Spleen (tissue), 13 donors: Measurements from ENCODE around the gene RPL27. TPM values are rescaled to one million over a fixed set of nuclear protein-coding genes. Genes with fewer than 3 reads are reported as not detected.

Source experiments
- DNase-seq: peaks from one replicate; pipeline ENCODE4 v3.0.0-alpha.2; 2020
- H3K27ac ChIP-seq, 8 donors: fragments of 200-600 bp; sonication (generic) in 7 of 8; 1 replicate in 4 of 8; 2 replicates in 4 of 8; pipeline versions ENCODE4 v1.5.0 to v1.8.0; 2016 to 2021; ENCODE audit warnings: inconsistent platforms in 4 of 8, mild to moderate bottlenecking in 4 of 8, moderate library complexity in 1 of 8
- H3K27me3 ChIP-seq, 7 donors: fragments of 200-600 bp; sonication (generic) in 6 of 7; replicated peaks in 1 of 7; 1 replicate in 4 of 7; 2 replicates in 3 of 7; pipeline versions ENCODE4 v1.5.0 to v1.8.0; 2016 to 2021; ENCODE audit warnings: inconsistent platforms in 3 of 7, mild to moderate bottlenecking in 1 of 7
- H3K36me3 ChIP-seq, 6 donors: fragments of 200-600 bp; sonication (generic) in 5 of 6; 1 replicate in 4 of 6; 2 replicates in 2 of 6; pipeline versions ENCODE4 v1.5.0 to v1.8.0; 2016 to 2021; ENCODE audit warnings: inconsistent platforms in 2 of 6
- H3K4me1 ChIP-seq, 6 donors: fragments of 200-600 bp; sonication (generic) in 5 of 6; 1 replicate in 3 of 6; 2 replicates in 3 of 6; pipeline versions ENCODE4 v1.5.0 to v1.8.0; 2016 to 2021; ENCODE audit warnings: inconsistent platforms in 3 of 6
- H3K4me3 ChIP-seq, 8 donors: fragments of 200-600 bp; sonication (generic) in 7 of 8; 1 replicate in 4 of 8; 2 replicates in 4 of 8; pipeline versions ENCODE4 v1.5.0 to v1.8.0; 2016 to 2021; ENCODE audit warnings: inconsistent platforms in 4 of 8, mild to moderate bottlenecking in 4 of 8, moderate library complexity in 2 of 8
- H3K9me3 ChIP-seq, 8 donors: fragments of 200-600 bp; sonication (generic) in 7 of 8; 1 replicate in 4 of 8; 2 replicates in 4 of 8; pipeline versions ENCODE4 v1.5.0 to v1.8.0; 2016 to 2021; ENCODE audit warnings: inconsistent platforms in 4 of 8
- CTCF ChIP-seq, 11 experiments: fragments of 200-600 bp in 7 of 11; fragments of 450-650 bp in 4 of 11; sonication (generic) in 4 of 11; IDR thresholded peaks in 8 of 11; conservative IDR thresholded peaks in 3 of 11; 1 replicate in 7 of 11; 2 replicates in 4 of 11; pipeline versions ENCODE4 v1.4.0 to v1.8.0; 2016 to 2021; ENCODE audit warnings: antibody characterized with exemption in 11 of 11, inconsistent platforms in 4 of 11, mild to moderate bottlenecking in 1 of 11
- POLR2A ChIP-seq, 3 donors: fragments of 450-650 bp; IDR thresholded peaks; one replicate each; pipeline ENCODE4 v1.5.1; 2017; ENCODE audit warnings: antibody characterized with exemption in 3 of 3, mild to moderate bottlenecking in 1 of 3
- POLR2AphosphoS5 ChIP-seq, 3 donors: sonication (generic); formaldehyde crosslinking; IDR thresholded peaks; one replicate each; pipeline ENCODE4 v1.5.1; 2017; ENCODE audit warnings: antibody characterized with exemption in 3 of 3
- WGBS, 5 donors: extraction: QIAGEN DNeasy Blood & Tissue Kit in 3 of 5; methylation state at CpG; one replicate each; pipeline versions ENCODE4 v1.1.5 to v1.1.7; 2013 to 2018; 5-methylcytosine and 5-hydroxymethylcytosine counted together
- intact Hi-C: fragments of 100-400 bp; cut with DNase I; formaldehyde crosslinking; loops from one replicate; pipeline ENCODE4 v1.15.0; 2023; ENCODE audit warnings: low total_unique reads
- long read RNA-seq, 2 donors: transcript quantifications; one replicate each; lab custom pipeline, GENCODE V29; 2026
- polyA plus RNA-seq, 3 donors: library from polyadenylated mRNA; stranded (reverse); fragments of 200-250 nt; gene quantifications; one replicate each; pipeline ENCODE4 v1.2.1, GENCODE V29; 2013
- total RNA-seq, 7 donors: library from RNA; depleted of rRNA in 3 of 7; stranded (reverse); fragments of >200 nt in 3 of 7; fragmentation: NEBNext Ultra II Directional in 4 of 7; extraction: Animal tissue kit (Norgen Biotek cat#: 25700) in 4 of 7; gene quantifications; one replicate each; pipeline versions ENCODE4 v1.1.0 to v1.2.1, GENCODE V29; 2016 to 2021
- donor health status: healthy with polysubstance abuse.
- donor health status: DM: no; HTN: no; CAD: no; lungs with moderate emphysema.
- donor health status: DM: no; HTN: no; CAD: no.
- donor health status: Bipolar disorder and iron deficiency.
- donor health status: healthy.
- donor health status: DM: no; HTN: no; CAD: no.
- donor health status: DM: yes; HTN: yes; CAD: no.

RPL27 gene
- total RNA-seq = 1,000 to 10,000 TPM in 3 of 7 donors, 100 to 1,000 TPM in 4; 702 to 1,170 (median 925) TPM
- polyA plus RNA-seq = 1,000 to 10,000 TPM; 5,502 to 6,357 (median 5,985) TPM
- long read RNA-seq, donor 1, transcript RPL27-206 (4 exons, 730 nt) = minor isoform, 598 of 1,537 reads
- long read RNA-seq, donor 1, transcript RPL27-201 (5 exons, 505 nt) = major isoform, 764 of 1,537 reads
- long read RNA-seq, donor 1, transcript RPL27-208 (3 exons, 1,872 nt) = minor isoform, 76 of 1,537 reads
- long read RNA-seq, donor 1, partial matches to known transcripts = 91 of 1,537 reads
- long read RNA-seq, donor 1, other reads (novel, unspliced or antisense) = 0 of 1,537 reads
- long read RNA-seq, donor 2, transcript RPL27-206 (4 exons, 730 nt) = minor isoform, 556 of 1,320 reads
- long read RNA-seq, donor 2, transcript RPL27-201 (5 exons, 505 nt) = major isoform, 607 of 1,320 reads
- long read RNA-seq, donor 2, transcript RPL27-208 (3 exons, 1,872 nt) = minor isoform, 69 of 1,320 reads
- long read RNA-seq, donor 2, partial matches to known transcripts = 84 of 1,320 reads
- long read RNA-seq, donor 2, other reads (novel, unspliced or antisense) = 0 of 1,320 reads

DNA sequence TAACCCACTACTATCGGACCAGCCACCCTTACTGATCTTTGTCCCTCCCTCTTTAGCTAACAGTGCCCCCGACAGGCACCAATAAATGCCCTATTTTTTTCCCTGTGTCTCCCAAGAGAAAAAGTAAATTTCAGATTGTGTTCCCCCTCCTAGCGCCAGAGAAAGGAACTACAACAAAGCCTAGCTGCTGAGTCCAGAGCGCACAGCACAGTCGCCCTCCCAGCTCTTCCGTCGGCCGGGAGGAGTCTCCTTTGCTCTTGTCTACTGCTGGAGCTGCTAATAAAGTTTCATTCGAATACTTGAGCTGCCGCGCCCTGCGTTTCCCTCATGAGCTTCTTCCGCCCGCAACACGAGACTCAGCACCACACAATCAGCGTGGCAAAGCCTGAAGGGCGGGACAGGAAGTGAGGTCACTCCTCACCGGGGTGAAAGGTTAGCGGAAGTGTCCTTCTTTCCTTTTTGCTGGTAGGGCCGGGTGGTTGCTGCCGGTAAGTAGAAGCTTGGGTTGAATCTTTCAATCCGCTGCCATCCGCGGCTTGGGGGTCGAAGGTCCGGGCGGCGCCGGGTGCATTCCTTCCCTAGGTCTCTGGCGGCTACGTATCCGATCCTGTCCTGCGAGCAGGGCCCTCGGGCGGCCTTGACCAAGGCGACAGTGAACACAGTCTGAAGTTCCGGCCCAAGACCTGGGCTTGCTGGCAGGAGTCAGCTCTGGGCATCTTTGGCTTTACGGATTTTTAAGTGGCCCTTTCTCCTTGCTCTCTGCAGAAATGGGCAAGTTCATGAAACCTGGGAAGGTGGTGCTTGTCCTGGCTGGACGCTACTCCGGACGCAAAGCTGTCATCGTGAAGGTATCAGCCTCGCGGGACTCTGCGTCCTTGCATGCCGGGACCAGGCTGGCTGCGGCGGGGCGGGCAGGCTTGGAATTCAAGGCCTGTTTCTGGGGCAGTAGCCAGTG lies at the start of gene RPL27:
Gene RPL27, plus strand, starts transcription at position 436 of the 955 bp plus-strand sequence. Its CDS starts 332 bp downstream, at position 768.
- no peaks in the 10 kb centered on the region for H3K27me3 ChIP-seq
- DNase-seq = peak; percentile 98
- intact Hi-C loops = no loop called here
- H3K27ac ChIP-seq = peak within 1 kb of the TSS; percentile 82 to 96 (median 91)
- 0 to 1% (median 0%) methylated on average over 35 to 49 of the region's 49 CpGs for WGBS, 5 donors
- TF ChIP-seq POLR2A (IDR thresholded peaks at IDR 0.05) (peak in 1 of 3 donors; percentile 23), POLR2AphosphoS5 (IDR thresholded peaks at IDR 0.05) (peak; percentile 95 to 98 (median 95)), CTCF (IDR thresholded peaks at IDR 0.05 in 8 of 11, conservative IDR thresholded peaks at IDR 0.05 in 3 of 11) (peak; percentile 93 to 100 (median 99))
- no peaks in the 10 kb centered on the region for H3K9me3 ChIP-seq
- peaks cover 0 to 62% (median 42%) of the 10 kb centered on the region in 6 donors for H3K36me3 ChIP-seq
- H3K4me1 ChIP-seq = peaks cover 13 to 60% (median 48%) of the 10 kb centered on the region in 6 donors
- peak within 1 kb of the TSS; percentile 62 to 97 (median 73) for H3K4me3 ChIP-seq

DNA sequence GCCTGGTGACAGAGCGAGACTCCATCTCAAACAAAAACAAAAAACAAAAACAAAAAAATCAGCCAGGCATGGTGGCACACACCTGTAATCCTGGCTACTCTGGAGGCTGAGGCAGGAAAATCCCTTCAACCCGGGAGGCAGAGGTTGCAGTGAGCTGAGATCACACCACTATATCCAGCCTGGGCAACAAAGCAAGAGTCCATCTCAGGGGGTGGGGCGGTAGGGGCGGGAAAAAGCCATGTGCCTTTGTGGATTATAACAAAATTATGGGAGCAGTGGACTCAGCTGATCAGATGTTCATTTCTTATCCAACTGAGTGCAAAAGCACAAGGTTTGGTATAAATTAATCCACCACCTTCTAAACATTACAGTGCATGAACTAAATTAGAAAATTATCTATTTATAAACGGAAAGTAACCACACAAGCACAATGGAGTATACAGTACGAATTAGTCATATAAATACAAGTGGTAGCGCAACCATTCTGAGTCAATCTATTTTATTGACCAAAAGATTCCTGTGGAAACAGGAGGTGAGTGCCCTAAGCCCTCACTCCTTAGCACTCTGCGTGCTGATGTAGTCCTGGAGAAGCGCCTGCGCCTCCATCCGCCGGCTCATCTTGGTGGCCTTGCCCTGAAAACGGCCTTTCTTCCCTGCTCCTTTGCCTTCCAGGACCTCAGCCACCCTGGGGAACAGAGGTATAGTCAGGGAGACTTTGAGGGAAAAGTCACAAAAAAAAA lies 48.0 kb upstream of the RPL27 start:
- Histone ChIP-seq H3K27me3 (no peaks in the 10 kb centered on the region), H3K9me3 (no peaks in the 10 kb centered on the region), H3K4me3 (no peak overlapping the region), H3K36me3 (peaks cover 3 to 75% (median 68%) of the 10 kb centered on the region in 6 donors), H3K4me1 (no peaks in the 10 kb centered on the region), H3K27ac (no peak overlapping the region)
- 93 to 97% (median 95%) methylated on average over 13 of the region's 13 CpGs for WGBS, 5 donors
- intact Hi-C loops = no loop called here
- TF ChIP-seq CTCF (IDR thresholded peaks at IDR 0.05 in 8 of 11, conservative IDR thresholded peaks at IDR 0.05 in 3 of 11) (no peak), POLR2AphosphoS5 (IDR thresholded peaks at IDR 0.05) (no peak), POLR2A (IDR thresholded peaks at IDR 0.05) (no peak)
- no peak for DNase-seq

- H3K36me3 ChIP-seq = peaks cover 3 to 98% (median 93%) of the 10 kb centered on the region in 6 donors
These were observed 44.5 kb upstream of the RPL27 start for GRCh38 chr17:42953669-42954068.

More at GRCh38 chr17:42953669-42954068, 44.5 kb upstream of the RPL27 start:
- no peak for DNase-seq
- Histone ChIP-seq H3K4me3 (no peak overlapping the region), H3K27me3 (no peaks in the 10 kb centered on the region), H3K4me1 (no peaks in the 10 kb centered on the region), H3K9me3 (no peaks in the 10 kb centered on the region), H3K27ac (no peak overlapping the region)
- WGBS, 5 donors = 83 to 96% (median 89%) methylated on average over 1 of the region's 1 CpG
- no peak for TF ChIP-seq POLR2A (IDR thresholded peaks at IDR 0.05)
- TF ChIP-seq POLR2AphosphoS5 (IDR thresholded peaks at IDR 0.05) = no peak
- TF ChIP-seq CTCF (IDR thresholded peaks at IDR 0.05 in 8 of 11, conservative IDR thresholded peaks at IDR 0.05 in 3 of 11) = no peak
- intact Hi-C loops = no loop called here
